Activated CD4-positive, alpha-beta T cell treated with anti-CD3 and anti-CD28 coated beads, Interleukin-2, Interleukin-6, amounts not matched to agents 100 ng/mL and 50 ng/mL, durations not matched to agents 16 hours and 8 hours (primary cell): Measurements from ENCODE around the gene COL18A1.

Source experiments
- DNase-seq: peaks from one replicate; pipeline ENCODE4 v3.0.0-alpha.2; 2020

Gene COL18A1

GRCh38 chr21:45383615-45384201, 21.3 kb upstream of the COL18A1 start:
- no peak for DNase-seq

- DNase-seq: no peak
Measured at GRCh38 chr21:45384656-45385548, 20.1 kb upstream of the COL18A1 start.

GRCh38 chr21:45385549-45386050, 19.4 kb upstream of the COL18A1 start:
- DNase-seq: no peak

GRCh38 chr21:45386336-45386727, 18.6 kb upstream of the COL18A1 start:
- no peak for DNase-seq

- no peak for DNase-seq
Measured at GRCh38 chr21:45386728-45387371, 18.1 kb upstream of the COL18A1 start.

GRCh38 chr21:45387506-45387905, 17.5 kb upstream of the COL18A1 start:
- DNase-seq: no peak

- DNase-seq: no peak
Measured at GRCh38 chr21:45388011-45388521, 16.9 kb upstream of the COL18A1 start.

- no peak for DNase-seq
Measured at GRCh38 chr21:45388611-45389296, 16.2 kb upstream of the COL18A1 start.

GRCh38 chr21:45390121-45390751, 14.7 kb upstream of the COL18A1 start:
- no peak for DNase-seq

- no peak for DNase-seq
Measured at GRCh38 chr21:45390831-45391742, 13.9 kb upstream of the COL18A1 start.

GRCh38 chr21:45391743-45392572, 13.0 kb upstream of the COL18A1 start:
- DNase-seq: no peak

GRCh38 chr21:45392573-45392971, 12.4 kb upstream of the COL18A1 start:
- DNase-seq: no peak

GRCh38 chr21:45393021-45393420, 11.9 kb upstream of the COL18A1 start:
- DNase-seq: no peak

GRCh38 chr21:45393833-45394638, 10.9 kb upstream of the COL18A1 start:
- DNase-seq: no peak

- no peak for DNase-seq
Measured at GRCh38 chr21:45396620-45396995, 8.4 kb upstream of the COL18A1 start.

GRCh38 chr21:45397381-45397780, 7.6 kb upstream of the COL18A1 start:
- no peak for DNase-seq

GRCh38 chr21:45401054-45401518, 3.9 kb upstream of the COL18A1 start:
- no peak for DNase-seq

- DNase-seq: no peak
Measured at GRCh38 chr21:45401916-45402900, 2.8 kb upstream of the COL18A1 start.
